ENCODE measurements around the gene MVB12B.

MVB12B gene

GRCh38 chr9:126456441-126457174 lies 130.0 kb downstream of the MVB12B start:
- DNase-seq = no peak
- TF ChIP-seq POLR2A (IDR thresholded peaks at IDR 0.05; ENCODE audit: low read length) = no peak
- no peak for TF ChIP-seq GATA1 (IDR thresholded peaks at IDR 0.05; ENCODE audit: low read depth, low read length)

- no peak for TF ChIP-seq POLR2A (IDR thresholded peaks at IDR 0.05; ENCODE audit: low read length)
- no peak for TF ChIP-seq GATA1 (IDR thresholded peaks at IDR 0.05; ENCODE audit: low read depth, low read length)
Observed at GRCh38 chr9:126457175-126457547, 130.5 kb downstream of the MVB12B start.

GRCh38 chr9:126457890-126458289 lies 131.3 kb downstream of the MVB12B start:
- TF ChIP-seq POLR2A (IDR thresholded peaks at IDR 0.05; ENCODE audit: low read length) (no peak), GATA1 (IDR thresholded peaks at IDR 0.05; ENCODE audit: low read depth, low read length) (no peak)

More at GRCh38 chr9:126457175-126457547, 130.5 kb downstream of the MVB12B start:
- no peak for DNase-seq

GRCh38 chr9:126459126-126459525 lies 132.5 kb downstream of the MVB12B start:
- TF ChIP-seq POLR2A (IDR thresholded peaks at IDR 0.05; ENCODE audit: low read length) = no peak
- no peak for TF ChIP-seq GATA1 (IDR thresholded peaks at IDR 0.05; ENCODE audit: low read depth, low read length)
- no peak for DNase-seq

More at GRCh38 chr9:126457890-126458289, 131.3 kb downstream of the MVB12B start:
- no peak for DNase-seq

- TF ChIP-seq GATA1 (IDR thresholded peaks at IDR 0.05; ENCODE audit: low read depth, low read length) (no peak), POLR2A (IDR thresholded peaks at IDR 0.05; ENCODE audit: low read length) (no peak)
- no peak for DNase-seq
Observed at GRCh38 chr9:126459546-126459945, 132.9 kb downstream of the MVB12B start.

GRCh38 chr9:126459965-126460843 lies 133.6 kb downstream of the MVB12B start:
- DNase-seq = no peak
- TF ChIP-seq GATA1 (IDR thresholded peaks at IDR 0.05; ENCODE audit: low read depth, low read length) = no peak
- no peak for TF ChIP-seq POLR2A (IDR thresholded peaks at IDR 0.05; ENCODE audit: low read length)

- DNase-seq = no peak
- no peak for TF ChIP-seq GATA1 (IDR thresholded peaks at IDR 0.05; ENCODE audit: low read depth, low read length)
- no peak for TF ChIP-seq POLR2A (IDR thresholded peaks at IDR 0.05; ENCODE audit: low read length)
Observed at GRCh38 chr9:126461029-126461428, 134.4 kb downstream of the MVB12B start.

GRCh38 chr9:126461608-126462007 lies 135.0 kb downstream of the MVB12B start:
- TF ChIP-seq POLR2A (IDR thresholded peaks at IDR 0.05; ENCODE audit: low read length) (no peak), GATA1 (IDR thresholded peaks at IDR 0.05; ENCODE audit: low read depth, low read length) (no peak)
- DNase-seq = no peak

GRCh38 chr9:126462617-126463016 lies 136.0 kb downstream of the MVB12B start:
- TF ChIP-seq POLR2A (IDR thresholded peaks at IDR 0.05; ENCODE audit: low read length) = no peak
- TF ChIP-seq GATA1 (IDR thresholded peaks at IDR 0.05; ENCODE audit: low read depth, low read length) = no peak

GRCh38 chr9:126463426-126463825 lies 136.8 kb downstream of the MVB12B start:
- DNase-seq = no peak
- TF ChIP-seq GATA1 (IDR thresholded peaks at IDR 0.05; ENCODE audit: low read depth, low read length) (no peak), POLR2A (IDR thresholded peaks at IDR 0.05; ENCODE audit: low read length) (no peak)

More at GRCh38 chr9:126462617-126463016, 136.0 kb downstream of the MVB12B start:
- DNase-seq = no peak

- no peak for DNase-seq
- no peak for TF ChIP-seq GATA1 (IDR thresholded peaks at IDR 0.05; ENCODE audit: low read depth, low read length)
- no peak for TF ChIP-seq POLR2A (IDR thresholded peaks at IDR 0.05; ENCODE audit: low read length)
Observed at GRCh38 chr9:126464694-126465441, 138.2 kb downstream of the MVB12B start.

GRCh38 chr9:126465977-126466376 lies 139.3 kb downstream of the MVB12B start:
- TF ChIP-seq POLR2A (IDR thresholded peaks at IDR 0.05; ENCODE audit: low read length) = no peak
- no peak for TF ChIP-seq GATA1 (IDR thresholded peaks at IDR 0.05; ENCODE audit: low read depth, low read length)
- no peak for DNase-seq

- TF ChIP-seq GATA1 (IDR thresholded peaks at IDR 0.05; ENCODE audit: low read depth, low read length) (no peak), POLR2A (IDR thresholded peaks at IDR 0.05; ENCODE audit: low read length) (no peak)
- DNase-seq = no peak
Observed at GRCh38 chr9:126468141-126468825, 141.7 kb downstream of the MVB12B start.

Measured in erythroblast (primary cell).